GM18526 (cell line): ENCODE results near the gene CHMP1A.

Experiments
- POLR2A ChIP-seq: IDR thresholded peaks from 3 replicates; pipeline ENCODE4 v1.6.1; 2011; ENCODE audit not compliant: insufficient read length; ENCODE audit errors: extremely low read depth

Gene CHMP1A

GRCh38 chr16:89642574-89642973 is 14.9 kb downstream of the CHMP1A start:
- TF ChIP-seq POLR2A, result no peak

- TF ChIP-seq POLR2A, result no peak
Observed at GRCh38 chr16:89641458-89642119, 15.9 kb downstream of the CHMP1A start.

GRCh38 chr16:89639385-89639784 is 18.1 kb downstream of the CHMP1A start:
- TF ChIP-seq POLR2A, result no peak

GRCh38 chr16:89638455-89638854 is 19.1 kb downstream of the CHMP1A start:
- TF ChIP-seq POLR2A, result no peak

- no peak for TF ChIP-seq POLR2A
Observed at GRCh38 chr16:89637379-89637778, 20.1 kb downstream of the CHMP1A start.

GRCh38 chr16:89636663-89637062 is 20.8 kb downstream of the CHMP1A start:
- TF ChIP-seq POLR2A, result no peak

- no peak for TF ChIP-seq POLR2A
Observed at GRCh38 chr16:89633064-89633631, 24.4 kb downstream of the CHMP1A start.

- TF ChIP-seq POLR2A, result no peak
Observed at GRCh38 chr16:89629827-89630610, 27.5 kb downstream of the CHMP1A start.

- no peak for TF ChIP-seq POLR2A
Observed at GRCh38 chr16:89624777-89625761, 32.4 kb downstream of the CHMP1A start.

- no peak for TF ChIP-seq POLR2A
Observed at GRCh38 chr16:89623511-89624261, 33.8 kb downstream of the CHMP1A start.

GRCh38 chr16:89621698-89622409 is 35.7 kb downstream of the CHMP1A start:
- no peak for TF ChIP-seq POLR2A

GRCh38 chr16:89621136-89621697 is 36.3 kb downstream of the CHMP1A start:
- no peak for TF ChIP-seq POLR2A

- no peak for TF ChIP-seq POLR2A
Observed at GRCh38 chr16:89620406-89620841, 37.1 kb downstream of the CHMP1A start.

- TF ChIP-seq POLR2A, result no peak
Observed at GRCh38 chr16:89619840-89620239, 37.7 kb downstream of the CHMP1A start.
